Breast epithelium (tissue), 4 donors: ENCODE measurements around the gene EEF1AKMT2. TPM values are rescaled to one million over a fixed set of nuclear protein-coding genes. Genes with fewer than 3 reads are reported as not detected.

Source experiments
- DNase-seq, 2 donors: peaks; one replicate each; pipeline ENCODE4 v3.0.0-alpha.2; 2019; ENCODE audit warnings: low spot score in 2 of 2
- H3K27ac ChIP-seq, 2 donors: fragments of 200-600 bp; sonication (generic) in 1 of 2; one replicate each; pipeline ENCODE4 v1.5.1; 2016 to 2019; ENCODE audit warnings: mild to moderate bottlenecking in 1 of 2
- H3K27me3 ChIP-seq, 2 donors: fragments of 200-600 bp; sonication (generic) in 1 of 2; one replicate each; pipeline versions ENCODE4 v1.5.1 to v1.6.0; 2017 to 2019; ENCODE audit warnings: control low read depth in 1 of 2, mild to moderate bottlenecking in 1 of 2
- H3K36me3 ChIP-seq: fragments of 200-600 bp; one replicate; pipeline ENCODE4 v1.5.1; 2019
- H3K4me1 ChIP-seq, 2 donors: fragments of 200-600 bp; sonication (generic); one replicate each; pipeline ENCODE4 v1.5.1; 2016 to 2019; ENCODE audit warnings: control low read depth in 1 of 2
- H3K4me3 ChIP-seq, 3 donors: fragments of 200-600 bp; sonication (generic); 1 replicate in 2 of 3; 2 replicates in 1 of 3; pipeline ENCODE4 v1.5.1; 2016 to 2019; ENCODE audit warnings: mild to moderate bottlenecking in 3 of 3, moderate library complexity in 2 of 3
- H3K9me3 ChIP-seq, 2 donors: fragments of 200-600 bp; sonication (generic) in 1 of 2; one replicate each; pipeline ENCODE4 v1.5.1; 2016 to 2019; ENCODE audit warnings: control low read depth in 1 of 2
- POLR2A ChIP-seq: fragments of 450-650 bp; IDR thresholded peaks from one replicate; pipeline ENCODE4 v1.6.1; 2016; ENCODE audit warnings: antibody characterized with exemption, mild to moderate bottlenecking, moderate library complexity
- POLR2AphosphoS5 ChIP-seq, 3 donors: sonication (generic); formaldehyde crosslinking; IDR thresholded peaks; one replicate each; pipeline ENCODE4 v1.6.1; 2017; ENCODE audit warnings: antibody characterized with exemption in 3 of 3
- intact Hi-C: fragments of 100-400 bp; cut with DNase I; formaldehyde crosslinking; loops from one replicate; pipeline ENCODE4 v1.15.1; 2023; ENCODE audit warnings: low total_unique reads
- total RNA-seq, 3 donors: library from RNA; depleted of rRNA; stranded (reverse); fragments of >200 nt; gene quantifications; one replicate each; pipeline ENCODE4 v1.1.0, GENCODE V29; 2016
- TF ChIP-seq, protein P1 (sequence below), 3 donors: fragments of 450-650 bp; IDR thresholded peaks; one replicate each; pipeline ENCODE4 v1.5.1; 2016 to 2017; ENCODE audit warnings: antibody characterized with exemption in 3 of 3, mild to moderate bottlenecking in 3 of 3, moderate library complexity in 3 of 3

The EEF1AKMT2 gene
- total RNA-seq, 3 donors from 2014 or later: 14.1 to 23.6 (median 23.2) TPM

DNA sequence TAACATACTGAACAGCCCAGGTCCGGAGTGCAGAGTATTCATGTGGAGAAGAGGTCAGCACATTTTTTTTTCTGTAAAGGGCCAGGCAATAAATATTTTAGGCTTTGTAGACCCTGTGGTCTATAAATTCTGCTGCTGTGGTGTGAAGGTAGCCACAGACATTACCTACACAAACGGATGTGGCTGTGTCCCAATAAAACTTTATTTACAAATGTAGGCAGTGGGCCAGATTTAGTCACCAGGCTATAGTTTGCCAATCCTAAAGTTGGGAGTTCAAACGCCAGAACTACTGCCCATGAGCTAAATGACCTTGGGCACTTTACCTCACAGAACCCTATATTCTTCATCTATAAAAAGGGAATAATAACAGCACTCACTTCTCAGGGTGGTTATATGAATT, 60.9 kb downstream of the EEF1AKMT2 start:
- no peaks in the 10 kb centered on the region for H3K27me3 ChIP-seq
- H3K4me1 ChIP-seq: peaks cover 0 to 9% of the 10 kb centered on the region in 2 donors
- intact Hi-C loops: loop anchor here (10.0 kb wide), 1 partner anchor 76 kb away; no protein-coding TSS in a partner anchor
- DNase-seq: no peak
- peak overlapping the region in 1 of 2 donors; percentile 21 for H3K27ac ChIP-seq
- no peaks in the 10 kb centered on the region for H3K36me3 ChIP-seq
- H3K4me3 ChIP-seq: no peak overlapping the region
- no peak for TF ChIP-seq POLR2AphosphoS5 (IDR thresholded peaks at IDR 0.05)
- TF ChIP-seq, protein P1, sequence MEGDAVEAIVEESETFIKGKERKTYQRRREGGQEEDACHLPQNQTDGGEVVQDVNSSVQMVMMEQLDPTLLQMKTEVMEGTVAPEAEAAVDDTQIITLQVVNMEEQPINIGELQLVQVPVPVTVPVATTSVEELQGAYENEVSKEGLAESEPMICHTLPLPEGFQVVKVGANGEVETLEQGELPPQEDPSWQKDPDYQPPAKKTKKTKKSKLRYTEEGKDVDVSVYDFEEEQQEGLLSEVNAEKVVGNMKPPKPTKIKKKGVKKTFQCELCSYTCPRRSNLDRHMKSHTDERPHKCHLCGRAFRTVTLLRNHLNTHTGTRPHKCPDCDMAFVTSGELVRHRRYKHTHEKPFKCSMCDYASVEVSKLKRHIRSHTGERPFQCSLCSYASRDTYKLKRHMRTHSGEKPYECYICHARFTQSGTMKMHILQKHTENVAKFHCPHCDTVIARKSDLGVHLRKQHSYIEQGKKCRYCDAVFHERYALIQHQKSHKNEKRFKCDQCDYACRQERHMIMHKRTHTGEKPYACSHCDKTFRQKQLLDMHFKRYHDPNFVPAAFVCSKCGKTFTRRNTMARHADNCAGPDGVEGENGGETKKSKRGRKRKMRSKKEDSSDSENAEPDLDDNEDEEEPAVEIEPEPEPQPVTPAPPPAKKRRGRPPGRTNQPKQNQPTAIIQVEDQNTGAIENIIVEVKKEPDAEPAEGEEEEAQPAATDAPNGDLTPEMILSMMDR (IDR thresholded peaks at IDR 0.05): no peak
- no peak for TF ChIP-seq POLR2A
- no peaks in the 10 kb centered on the region for H3K9me3 ChIP-seq

DNA sequence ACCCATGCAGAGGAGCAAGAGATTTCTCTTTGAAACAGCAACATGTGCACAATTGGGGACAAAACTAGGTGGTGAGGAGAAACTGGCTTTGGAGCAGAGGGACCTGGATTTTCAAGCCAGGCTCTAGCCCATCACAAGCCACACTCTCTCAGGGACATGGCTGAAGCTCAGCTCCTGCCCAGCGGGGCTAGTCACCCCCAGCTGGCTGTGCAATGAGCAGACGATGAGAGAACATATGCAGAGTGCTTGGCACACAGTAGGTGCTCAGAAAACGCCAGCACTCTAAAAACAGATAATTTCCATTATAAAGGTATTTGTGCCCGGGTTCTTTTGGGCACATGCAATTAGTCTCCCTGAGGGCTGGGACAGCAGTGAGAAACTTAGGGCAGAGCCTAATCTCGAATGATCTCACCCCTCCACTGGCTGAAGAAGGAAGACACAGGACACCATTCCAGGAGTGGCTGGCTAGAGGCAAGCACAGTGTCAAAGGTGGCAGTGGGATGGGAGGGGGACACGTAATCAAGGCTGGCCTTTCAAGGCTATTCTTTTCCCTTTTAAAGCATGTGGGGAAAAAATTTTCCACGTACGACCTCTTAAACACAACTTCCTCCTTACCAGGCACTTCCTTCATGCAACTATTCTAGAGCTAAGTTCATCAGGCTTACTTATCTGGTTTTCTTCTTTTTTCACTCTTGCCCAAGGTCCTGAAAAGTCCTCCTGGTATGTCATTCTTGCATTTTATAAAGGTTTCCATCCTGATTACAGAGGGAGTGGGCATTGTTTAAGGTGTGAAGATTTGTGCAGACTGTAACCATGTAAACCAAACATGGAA, 62.6 kb downstream of the EEF1AKMT2 start:
- intact Hi-C loops: no loop called here
- H3K36me3 ChIP-seq: no peaks in the 10 kb centered on the region
- no peak overlapping the region for H3K4me3 ChIP-seq
- peak overlapping the region; percentile 48 to 78 for H3K27ac ChIP-seq
- no peaks in the 10 kb centered on the region for H3K9me3 ChIP-seq
- TF ChIP-seq POLR2A (no peak), POLR2AphosphoS5 (IDR thresholded peaks at IDR 0.05) (no peak)
- TF ChIP-seq, protein P1 (IDR thresholded peaks at IDR 0.05): no peak
- no peak for DNase-seq
- no peaks in the 10 kb centered on the region for H3K27me3 ChIP-seq
- H3K4me1 ChIP-seq: peaks cover 0 to 8% of the 10 kb centered on the region in 2 donors

DNA sequence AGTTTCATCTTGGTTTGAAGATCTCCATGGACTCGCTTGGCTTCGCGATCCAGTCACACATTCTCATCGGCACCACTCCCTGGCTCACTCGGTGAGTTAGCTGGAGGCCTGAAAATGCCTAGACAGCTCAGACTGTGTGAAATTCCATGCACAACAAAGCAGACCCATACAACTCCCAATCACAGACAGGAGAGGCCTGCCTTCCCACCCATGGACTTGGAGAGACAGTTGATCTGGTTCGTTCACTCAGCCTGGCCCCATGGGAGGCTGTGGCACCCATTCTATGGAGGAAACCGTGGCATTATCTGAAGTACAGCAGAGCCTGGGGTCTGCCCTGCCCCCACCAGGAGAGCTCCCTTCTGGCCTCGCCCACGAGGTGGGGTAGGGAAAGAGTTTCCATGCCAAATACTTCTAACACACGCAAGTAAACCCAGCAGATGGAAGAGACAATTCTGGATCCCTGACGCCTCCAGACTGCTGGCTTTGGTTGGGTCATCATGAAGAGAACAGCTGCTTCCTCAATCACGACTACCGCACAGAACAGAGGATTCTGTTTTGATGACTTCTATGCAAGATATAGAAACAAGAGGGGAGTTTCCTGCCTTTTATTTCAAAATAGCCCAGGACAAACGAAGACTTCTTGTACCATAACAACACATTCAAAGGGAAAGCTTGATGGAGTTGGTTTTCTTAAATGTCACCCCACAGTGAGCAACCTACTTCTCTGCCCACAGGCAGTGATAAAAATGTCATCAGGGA, 63.4 kb downstream of the EEF1AKMT2 start:
- peaks cover 0 to 16% of the 10 kb centered on the region in 2 donors for H3K4me1 ChIP-seq
- intact Hi-C loops: no loop called here
- DNase-seq: peak in 1 of 2 donors; percentile 27

DNA sequence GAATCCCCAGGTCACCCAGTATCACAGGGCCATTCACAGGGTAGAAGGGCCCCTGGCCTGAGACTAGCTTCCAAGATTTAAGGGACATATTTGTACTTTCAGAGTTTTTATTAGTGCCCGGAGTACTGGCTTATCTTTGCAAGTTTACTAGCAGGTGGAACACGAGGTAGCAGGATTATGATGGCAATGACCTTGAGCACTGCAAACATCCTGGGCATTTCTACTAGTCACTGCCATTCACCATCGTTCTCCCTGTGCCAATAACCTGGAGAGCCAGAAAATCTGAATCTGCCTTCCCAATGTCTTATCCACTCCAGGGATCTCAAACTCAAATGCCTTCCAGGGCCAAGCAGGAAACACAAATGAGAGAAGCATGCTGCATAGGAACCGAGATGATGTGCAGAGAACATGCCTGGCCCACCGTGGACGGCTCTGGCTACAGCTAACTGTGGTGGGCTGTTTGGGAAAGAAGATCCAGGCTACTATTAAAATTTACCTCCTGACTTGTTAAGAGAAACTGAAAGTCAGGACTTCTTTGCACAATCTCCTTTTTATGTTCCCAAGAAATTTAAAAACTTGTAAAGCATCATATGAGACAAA, 64.2 kb downstream of the EEF1AKMT2 start:
- no peak for TF ChIP-seq POLR2AphosphoS5 (IDR thresholded peaks at IDR 0.05)
- TF ChIP-seq, protein P1 (IDR thresholded peaks at IDR 0.05): no peak
- no peak for TF ChIP-seq POLR2A
- DNase-seq: peak in 1 of 2 donors; percentile 17
- no peaks in the 10 kb centered on the region for H3K9me3 ChIP-seq
- intact Hi-C loops: no loop called here
- no peak overlapping the region for H3K4me3 ChIP-seq
- peaks cover 0 to 17% of the 10 kb centered on the region in 2 donors for H3K4me1 ChIP-seq
- H3K36me3 ChIP-seq: no peaks in the 10 kb centered on the region
- no peaks in the 10 kb centered on the region for H3K27me3 ChIP-seq
- peak overlapping the region in 1 of 2 donors; percentile 78 for H3K27ac ChIP-seq

More for the DNA sequence above, 63.4 kb downstream of the EEF1AKMT2 start:
- no peaks in the 10 kb centered on the region for H3K9me3 ChIP-seq
- H3K36me3 ChIP-seq: no peaks in the 10 kb centered on the region
- H3K27me3 ChIP-seq: no peaks in the 10 kb centered on the region
- H3K27ac ChIP-seq: peak overlapping the region; percentile 48 to 78
- H3K4me3 ChIP-seq: peak overlapping the region in 1 of 3 donors; percentile 0
- TF ChIP-seq POLR2AphosphoS5 (IDR thresholded peaks at IDR 0.05) (no peak), POLR2A (no peak)
- TF ChIP-seq, protein P1 (IDR thresholded peaks at IDR 0.05): no peak
